B cell (primary cell): ENCODE data around the gene BCL7B. TPM values are rescaled to one million over a fixed set of nuclear protein-coding genes. Genes with fewer than 3 reads are reported as not detected.
"Not testable (repeated sequence)": the region's sequence is repeated elsewhere in the genome, so short reads cannot be mapped to it uniquely, and the experiment has no call there.

ENCODE experiments used
- ATAC-seq: fragments of 200-7000 bp; cut with Tn5 transposase; one replicate; pipeline ENCODE4 v1.10.0; 2021; ENCODE audit warnings: low read depth, mild to moderate bottlenecking, moderate number of reproducible peaks, moderate library complexity
- CTCF ChIA-PET: fragments of 350-600 bp; sonication (Branson Sonifier 250); formaldehyde crosslinking; loops from one replicate; lab custom pipeline; 2021; ENCODE audit warnings: antibody characterized with exemption, inconsistent platforms; lab: Charles Lee
- POLR2A ChIA-PET: fragments of 350-600 bp; sonication (Branson Sonifier 250); formaldehyde crosslinking; loops from one replicate; lab custom pipeline; 2021; ENCODE audit warnings: antibody characterized with exemption; lab: Charles Lee
- DNase-seq: peaks from one replicate; pipeline ENCODE4 v3.0.0; 2013
- H2AFZ ChIP-seq: 2 replicates; pipeline ENCODE4 v1.6.1; 2012; ENCODE audit warnings: mild to moderate bottlenecking, low read depth, low read length; ENCODE audit not compliant: insufficient read depth, poor library complexity, severe bottlenecking
- H3K27ac ChIP-seq, 2 donors: 1 replicate in 1 of 2; 2 replicates in 1 of 2; pipeline ENCODE4 v1.5.1; 2012 to 2013; ENCODE audit warnings: low read length in 2 of 2, mild to moderate bottlenecking in 2 of 2, moderate library complexity in 1 of 2
- H3K27me3 ChIP-seq, 4 experiments: fragments of 200-600 bp in 1 of 4; sonication (generic) in 1 of 4; replicated peaks in 1 of 4; 1 replicate in 2 of 4; 2 replicates in 2 of 4; pipeline versions ENCODE4 v1.6.1 to v1.7.0; 2013 to 2016; ENCODE audit warnings: low read length in 3 of 4, mild to moderate bottlenecking in 2 of 4, mixed read lengths in 1 of 4, moderate library complexity in 1 of 4; ENCODE audit not compliant: insufficient read depth in 4 of 4, control insufficient read depth in 3 of 4; ENCODE audit errors: control extremely low read depth in 1 of 4
- H3K36me3 ChIP-seq, 2 experiments: replicated peaks in 1 of 2; 1 replicate in 1 of 2; 2 replicates in 1 of 2; pipeline versions ENCODE4 v1.6.1 to v1.7.1; 2013; ENCODE audit warnings: low read length in 1 of 2; ENCODE audit not compliant: insufficient read depth in 2 of 2, control insufficient read depth in 1 of 2; ENCODE audit errors: control extremely low read depth in 1 of 2, extremely low read depth in 1 of 2
- H3K4me1 ChIP-seq, 2 donors: fragments of 200-600 bp in 1 of 2; sonication (generic) in 1 of 2; 1 replicate in 1 of 2; 2 replicates in 1 of 2; pipeline versions ENCODE4 v1.5.1 to v1.6.1; 2013 to 2017; ENCODE audit warnings: low read length in 2 of 2; ENCODE audit not compliant: control insufficient read depth in 2 of 2, insufficient read depth in 2 of 2
- H3K4me2 ChIP-seq: replicated peaks from 2 replicates; pipeline ENCODE3; 2012; ENCODE audit warnings: mild to moderate bottlenecking, low read depth, low read length; ENCODE audit not compliant: poor library complexity, severe bottlenecking
- H3K4me3 ChIP-seq, 5 experiments: fragments of 200-600 bp in 1 of 5; sonication (generic) in 1 of 5; 1 replicate in 3 of 5; 2 replicates in 2 of 5; pipeline versions ENCODE4 v1.5.1 to v1.7.0; 2011 to 2016; ENCODE audit warnings: low read length in 4 of 5, mild to moderate bottlenecking in 4 of 5, low read depth in 2 of 5, control low read depth in 1 of 5, moderate library complexity in 1 of 5; ENCODE audit not compliant: insufficient read depth in 1 of 5; ENCODE audit errors: control extremely low read depth in 1 of 5, extremely low read depth in 1 of 5
- H3K79me2 ChIP-seq: fragments of 200-600 bp; sonication (generic); one replicate; pipeline ENCODE4 v1.6.0; 2016; ENCODE audit warnings: low read length; ENCODE audit not compliant: control insufficient read depth, insufficient read depth
- H3K9ac ChIP-seq: fragments of 200-600 bp; sonication (generic); 2 replicates; pipeline ENCODE4 v1.6.1; 2017; ENCODE audit warnings: mild to moderate bottlenecking, low read length, moderate library complexity
- H3K9me3 ChIP-seq, 3 donors: one replicate each; pipeline versions ENCODE4 v1.6.1 to v1.7.1; 2013; ENCODE audit warnings: low read length in 2 of 3; ENCODE audit not compliant: control insufficient read depth in 2 of 3, insufficient read depth in 1 of 3; ENCODE audit errors: control extremely low read depth in 1 of 3
- H4K20me1 ChIP-seq: 2 replicates; pipeline ENCODE4 v1.6.0; 2012; ENCODE audit warnings: mild to moderate bottlenecking, low read length; ENCODE audit not compliant: insufficient read depth, control insufficient read depth, poor library complexity, severe bottlenecking
- H3K27ac Mint-ChIP-seq: one replicate; pipeline ENCODE4 v1.8.0; 2021; ENCODE audit warnings: mixed read lengths
- H3K27me3 Mint-ChIP-seq: one replicate; pipeline ENCODE4 v1.8.0; 2021; ENCODE audit warnings: mixed read lengths
- H3K4me1 Mint-ChIP-seq: one replicate; pipeline ENCODE4 v1.8.0; 2021; ENCODE audit warnings: mixed read lengths
- H3K4me3 Mint-ChIP-seq: one replicate; pipeline ENCODE4 v1.8.0; 2021; ENCODE audit warnings: mixed read lengths
- H3K9me3 Mint-ChIP-seq: one replicate; pipeline ENCODE4 v1.8.0; 2022; ENCODE audit warnings: mixed read lengths; ENCODE audit not compliant: insufficient read depth
- CTCF ChIP-seq: fragments of 200-600 bp; IDR thresholded peaks from one replicate; pipeline ENCODE4 v1.8.0; 2022; ENCODE audit warnings: antibody characterized with exemption, mild to moderate bottlenecking
- EZH2 ChIP-seq: IDR thresholded peaks from 2 replicates; pipeline ENCODE4 v1.6.1; 2012; ENCODE audit warnings: borderline replicate concordance, low read depth, mild to moderate bottlenecking, moderate library complexity, low read length; ENCODE audit not compliant: insufficient read depth, poor library complexity, severe bottlenecking
- WGBS: methylation state at CpG from one replicate; pipeline ENCODE4 v1.1.5; 2013; ENCODE audit warnings: missing lambda C conversion rate; ENCODE audit not compliant: insufficient coverage; 5-methylcytosine and 5-hydroxymethylcytosine counted together
- intact Hi-C: fragments of 100-400 bp; cut with micrococcal nuclease; formaldehyde crosslinking; loops from one replicate; pipeline ENCODE4 v1.10.0; 2022
- polyA plus RNA-seq: library from polyadenylated mRNA; depleted of rRNA; stranded (reverse); fragments of >200 nt; gene quantifications from 2 replicates; pipeline ENCODE4 v1.2.3, GENCODE V29; 2012
- total RNA-seq, 2 donors: library from RNA; stranded (reverse); fragments of 120-200 nt in 1 of 2; gene quantifications; 1 replicate in 1 of 2; 2 replicates in 1 of 2; pipeline versions ENCODE4 v1.2.3 to v1.2.4, GENCODE V29; 2013 to 2022

Gene BCL7B
- total and polyA plus RNA-seq, 2 donors (not counting 1 experiment from before 2014, with no cell fraction given) = 61.9 to 69.8 TPM

- H3K4me3 Mint-ChIP-seq = no peak overlapping the region
- Histone ChIP-seq H3K9ac (no peak overlapping the region), H3K4me1 (no peaks in the 10 kb centered on the region), H3K9me3 (no peaks in the 10 kb centered on the region), H3K27me3 (no peaks in the 10 kb centered on the region), H3K4me3 (no peak overlapping the region), H3K79me2 (peaks cover 49% of the 10 kb centered on the region), H3K4me2 (no peak overlapping the region), H3K36me3 (peaks cover 0 to 73% of the 10 kb centered on the region in 2 experiments), H3K27ac (no peak overlapping the region), H4K20me1 (peaks cover 35% of the 10 kb centered on the region), H2AFZ (no peak overlapping the region)
- no peak for TF ChIP-seq CTCF
- no peak for TF ChIP-seq EZH2
- intact Hi-C loops = no loop called here
- H3K27ac Mint-ChIP-seq = no peak overlapping the region
- ChIA-PET CTCF (no interaction called here), POLR2A (interaction anchor here (0.5 kb wide), 1 partner anchor 77 kb away, joined by 7 read pairs; no protein-coding TSS in a partner anchor)
- no peak for ATAC-seq
- H3K27me3 Mint-ChIP-seq = no peaks in the 10 kb centered on the region
- no peaks in the 10 kb centered on the region for H3K4me1 Mint-ChIP-seq
- DNase-seq = no peak
- 97% methylated on average over 13 of the region's 13 CpGs for WGBS
- H3K9me3 Mint-ChIP-seq = no peaks in the 10 kb centered on the region
These were observed 17.8 kb downstream of the BCL7B start for GRCh38 chr7:73539709-73540108.

- intact Hi-C loops = not testable (repeated sequence)
- 100% methylated on average over 1 of the region's 2 CpGs for WGBS
These were observed 19.0 kb downstream of the BCL7B start for GRCh38 chr7:73538510-73538909.

More at GRCh38 chr7:73538510-73538909, 19.0 kb downstream of the BCL7B start:
- H3K9me3 Mint-ChIP-seq, H3K9me3 ChIP-seq, H3K4me1 Mint-ChIP-seq, H3K4me2 ChIP-seq, ATAC-seq, H3K4me3 Mint-ChIP-seq, H3K27ac ChIP-seq, H3K27ac Mint-ChIP-seq, DNase-seq, H3K27me3 ChIP-seq, H3K9ac ChIP-seq, H3K27me3 Mint-ChIP-seq, H2AFZ ChIP-seq, H3K4me3 ChIP-seq, H3K4me1 ChIP-seq: not testable (repeated sequence)
- H4K20me1 ChIP-seq = peaks cover 24% of the 10 kb centered on the region
- POLR2A ChIA-PET = interaction anchor here (0.6 kb wide), 1 partner anchor 730 kb away, joined by 3 read pairs; no protein-coding TSS in a partner anchor
- H3K79me2 ChIP-seq = peaks cover 37% of the 10 kb centered on the region
- CTCF ChIA-PET = interaction anchor here (0.8 kb wide), 1 partner anchor 20 kb away, joined by 3 read pairs; no protein-coding TSS in a partner anchor
- peaks cover 0 to 69% of the 10 kb centered on the region in 2 experiments for H3K36me3 ChIP-seq
